ENCODE results near the gene OR10G2. TPM values are rescaled to one million over a fixed set of nuclear protein-coding genes. Genes with fewer than 3 reads are reported as not detected.

Gene OR10G2
- not detected for total RNA-seq

GRCh38 chr14:21634840-21635239 is at the start of gene OR10G2:
Gene OR10G2 (minus strand): TSS chr14:21634940. CDS start chr14:21634842, 98 bp downstream.

GRCh38 chr14:21673718-21674117 is 39.0 kb upstream of the OR10G2 start, which contains the start of gene OR4E1:
Gene OR4E1 (minus strand): TSS chr14:21673818. CDS start chr14:21670935, 2,883 bp downstream.

GRCh38 chr14:21653331-21653885 is 18.7 kb upstream of the OR10G2 start, which contains the start of gene OR4E2:
Gene OR4E2 (plus strand): TSS chr14:21653835. CDS start chr14:21665083, 11,248 bp downstream.

Other genes with a start within 250 kb of the OR10G2 start
- 81.7 TPM for gene CHD8, start 178.8 kb downstream of the OR10G2 start, total RNA-seq
- gene RAB2B, start 158.0 kb downstream of the OR10G2 start, total RNA-seq: 43.8 TPM
- gene TOX4, start 157.7 kb downstream of the OR10G2 start, total RNA-seq: 38.1 TPM
- 71.3 TPM for gene METTL3, start 123.6 kb downstream of the OR10G2 start, total RNA-seq
- gene SALL2, start 108.6 kb downstream of the OR10G2 start, total RNA-seq: 30.4 TPM
- not detected for gene OR10G3, start 54.9 kb downstream of the OR10G2 start, total RNA-seq
- gene OR4E2, start 18.9 kb upstream of the OR10G2 start, total RNA-seq: not detected
- gene OR4E1, start 38.9 kb upstream of the OR10G2 start, total RNA-seq: not detected